Measurements from ENCODE around the gene CENPQ. TPM values are rescaled to one million over a fixed set of nuclear protein-coding genes. Genes with fewer than 3 reads are reported as not detected.

The CENPQ gene
- total RNA-seq, 1 donor from 2014 or later = 7.5 TPM

DNA sequence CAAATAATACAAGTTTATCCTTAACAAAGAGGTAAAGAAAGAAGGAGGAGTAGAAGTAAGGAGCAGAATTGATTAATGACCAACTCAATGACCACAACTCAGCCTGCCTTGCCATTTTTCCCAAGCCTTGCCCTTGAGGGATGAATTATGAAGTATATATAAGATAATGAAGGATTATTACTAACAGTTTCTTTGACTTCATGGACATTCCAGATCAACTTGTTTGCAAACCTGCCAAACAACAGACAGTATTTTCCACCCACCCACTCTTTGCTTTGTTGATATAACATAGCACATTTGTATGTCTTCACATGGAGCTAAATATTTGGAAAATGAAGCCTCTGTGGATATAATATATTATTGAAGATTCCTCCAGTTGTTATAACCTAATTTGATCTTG lies 77.4 kb downstream of the CENPQ start:
- Mint-ChIP-seq H3K36me3 (ENCODE audit: low read depth, unreplicated experiment) (no peaks in the 10 kb centered on the region), H3K4me1 (ENCODE audit: unreplicated experiment) (no peaks in the 10 kb centered on the region), H3K4me3 (ENCODE audit: unreplicated experiment) (no peak overlapping the region), H3K9me3 (ENCODE audit: unreplicated experiment) (no peaks in the 10 kb centered on the region), H3K27me3 (ENCODE audit: unreplicated experiment) (peaks cover 2% of the 10 kb centered on the region), H3K27ac (ENCODE audit: unreplicated experiment) (no peak overlapping the region)
- TF ChIP-seq, protein P1, sequence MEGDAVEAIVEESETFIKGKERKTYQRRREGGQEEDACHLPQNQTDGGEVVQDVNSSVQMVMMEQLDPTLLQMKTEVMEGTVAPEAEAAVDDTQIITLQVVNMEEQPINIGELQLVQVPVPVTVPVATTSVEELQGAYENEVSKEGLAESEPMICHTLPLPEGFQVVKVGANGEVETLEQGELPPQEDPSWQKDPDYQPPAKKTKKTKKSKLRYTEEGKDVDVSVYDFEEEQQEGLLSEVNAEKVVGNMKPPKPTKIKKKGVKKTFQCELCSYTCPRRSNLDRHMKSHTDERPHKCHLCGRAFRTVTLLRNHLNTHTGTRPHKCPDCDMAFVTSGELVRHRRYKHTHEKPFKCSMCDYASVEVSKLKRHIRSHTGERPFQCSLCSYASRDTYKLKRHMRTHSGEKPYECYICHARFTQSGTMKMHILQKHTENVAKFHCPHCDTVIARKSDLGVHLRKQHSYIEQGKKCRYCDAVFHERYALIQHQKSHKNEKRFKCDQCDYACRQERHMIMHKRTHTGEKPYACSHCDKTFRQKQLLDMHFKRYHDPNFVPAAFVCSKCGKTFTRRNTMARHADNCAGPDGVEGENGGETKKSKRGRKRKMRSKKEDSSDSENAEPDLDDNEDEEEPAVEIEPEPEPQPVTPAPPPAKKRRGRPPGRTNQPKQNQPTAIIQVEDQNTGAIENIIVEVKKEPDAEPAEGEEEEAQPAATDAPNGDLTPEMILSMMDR (IDR thresholded peaks at IDR 0.05; ENCODE audit: unreplicated experiment) = no peak
- DNase-seq (ENCODE audit: low spot score) = no peak

DNA sequence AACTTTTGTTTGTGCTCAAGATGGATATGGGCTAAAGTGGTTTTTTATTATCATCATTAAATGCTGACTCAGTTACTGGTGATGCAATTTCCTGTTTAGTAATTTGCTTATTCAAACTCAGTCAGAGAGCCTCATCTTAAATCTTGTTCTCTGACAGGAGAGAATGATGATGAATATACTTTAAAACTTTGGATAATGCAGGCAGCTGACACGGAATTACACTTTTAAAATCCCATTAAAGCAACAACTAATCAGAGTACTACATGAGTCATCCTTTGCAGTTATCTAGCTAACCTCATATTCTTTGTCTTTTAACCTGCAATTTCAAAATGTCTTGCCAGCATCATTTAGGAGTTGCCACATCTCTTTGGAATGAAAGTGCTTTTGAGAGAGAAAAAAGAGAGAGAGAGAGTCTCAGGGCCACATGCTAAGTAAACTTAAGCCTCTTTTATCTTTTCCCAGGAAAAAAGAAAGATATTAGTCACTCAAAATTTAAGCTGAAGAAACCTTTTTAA lies 78.1 kb downstream of the CENPQ start:
- Mint-ChIP-seq H3K4me1 (ENCODE audit: unreplicated experiment) (no peaks in the 10 kb centered on the region), H3K27me3 (ENCODE audit: unreplicated experiment) (peaks cover 2% of the 10 kb centered on the region), H3K9me3 (ENCODE audit: unreplicated experiment) (no peaks in the 10 kb centered on the region), H3K27ac (ENCODE audit: unreplicated experiment) (no peak overlapping the region), H3K4me3 (ENCODE audit: unreplicated experiment) (no peak overlapping the region), H3K36me3 (ENCODE audit: low read depth, unreplicated experiment) (no peaks in the 10 kb centered on the region)
- no peak for DNase-seq (ENCODE audit: low spot score)
- TF ChIP-seq, protein P1 (IDR thresholded peaks at IDR 0.05; ENCODE audit: unreplicated experiment) = no peak

DNA sequence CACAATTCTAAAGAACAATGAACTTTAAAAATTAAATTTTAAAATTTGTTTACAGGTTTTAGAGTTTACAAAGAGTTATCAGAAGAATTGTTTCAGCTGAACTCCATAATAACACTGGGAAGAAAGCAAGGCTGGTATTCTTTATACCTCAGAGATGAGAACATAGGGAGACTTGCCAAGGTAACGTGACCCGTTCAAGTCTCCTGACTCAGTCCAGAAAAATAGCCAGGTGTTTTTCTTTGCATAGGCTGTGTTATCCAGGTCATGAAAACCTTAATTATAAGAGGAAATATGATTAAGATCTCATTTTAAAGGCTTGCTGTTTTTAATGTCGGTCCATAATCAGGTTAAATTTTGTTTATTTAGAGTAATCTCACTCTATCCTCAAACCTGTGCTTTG lies 78.8 kb downstream of the CENPQ start:
- no peaks in the 10 kb centered on the region for H3K36me3 Mint-ChIP-seq (ENCODE audit: low read depth, unreplicated experiment)
- DNase-seq (ENCODE audit: low spot score) = no peak
- TF ChIP-seq, protein P1 (IDR thresholded peaks at IDR 0.05; ENCODE audit: unreplicated experiment) = no peak
- H3K27ac Mint-ChIP-seq (ENCODE audit: unreplicated experiment) = no peak overlapping the region
- H3K4me3 Mint-ChIP-seq (ENCODE audit: unreplicated experiment) = no peak overlapping the region
- H3K27me3 Mint-ChIP-seq (ENCODE audit: unreplicated experiment) = peaks cover 2% of the 10 kb centered on the region
- H3K4me1 Mint-ChIP-seq (ENCODE audit: unreplicated experiment) = no peaks in the 10 kb centered on the region
- H3K9me3 Mint-ChIP-seq (ENCODE audit: unreplicated experiment) = no peaks in the 10 kb centered on the region

Other genes with a start within 250 kb of the CENPQ start
- gene MMUT, start 117 bp upstream of the CENPQ start, total RNA-seq (ENCODE audit: unreplicated experiment) = 18.4 TPM
- not detected for gene GLYATL3, start 36.6 kb downstream of the CENPQ start, total RNA-seq (ENCODE audit: unreplicated experiment)
- 0.77 TPM for gene C6orf141, start 87.3 kb downstream of the CENPQ start, total RNA-seq (ENCODE audit: unreplicated experiment)
- 0.46 TPM for gene RHAG, start 173.5 kb downstream of the CENPQ start, total RNA-seq (ENCODE audit: unreplicated experiment)

Measured in endothelial cell (in vitro differentiated cells).